Epithelial cell of esophagus (primary cell): ENCODE measurements around the gene ABHD10.

Source experiments
- DNase-seq: peaks from one replicate; pipeline ENCODE4 v3.0.0; 2010; ENCODE audit warnings: low read depth
- H3K4me3 ChIP-seq: 2 replicates; pipeline ENCODE4 v1.5.1; 2011; ENCODE audit warnings: mild to moderate bottlenecking, low read length, control low read depth
- CTCF ChIP-seq: IDR thresholded peaks from 2 replicates; pipeline ENCODE4 v1.5.1; 2011; ENCODE audit warnings: low read depth, mild to moderate bottlenecking, low read length, control low read depth, inconsistent platforms; ENCODE audit not compliant: insufficient read depth; ENCODE audit errors: missing control alignments

Gene ABHD10

GRCh38 chr3:111952866-111953450 lies 25.9 kb upstream of the ABHD10 start:
- H3K4me3 ChIP-seq = no peak overlapping the region
- TF ChIP-seq CTCF = no peak
- DNase-seq = no peak

GRCh38 chr3:111954228-111954990 lies 24.4 kb upstream of the ABHD10 start:
- no peak for DNase-seq
- no peak overlapping the region for H3K4me3 ChIP-seq
- TF ChIP-seq CTCF = no peak

- no peak overlapping the region for H3K4me3 ChIP-seq
- TF ChIP-seq CTCF = no peak
- no peak for DNase-seq
These were observed 22.9 kb upstream of the ABHD10 start for GRCh38 chr3:111955876-111956275.

- TF ChIP-seq CTCF = no peak
- H3K4me3 ChIP-seq = no peak overlapping the region
- DNase-seq = no peak
These were observed 22.4 kb upstream of the ABHD10 start for GRCh38 chr3:111956449-111956848.

GRCh38 chr3:111956995-111957734 lies 21.7 kb upstream of the ABHD10 start:
- H3K4me3 ChIP-seq = no peak overlapping the region
- TF ChIP-seq CTCF = no peak
- DNase-seq = no peak

- TF ChIP-seq CTCF = no peak
- H3K4me3 ChIP-seq = no peak overlapping the region
- no peak for DNase-seq
These were observed 17.2 kb upstream of the ABHD10 start for GRCh38 chr3:111961461-111962164.
